ENCODE results near the gene SLC2A6.

SLC2A6 gene, protein sequence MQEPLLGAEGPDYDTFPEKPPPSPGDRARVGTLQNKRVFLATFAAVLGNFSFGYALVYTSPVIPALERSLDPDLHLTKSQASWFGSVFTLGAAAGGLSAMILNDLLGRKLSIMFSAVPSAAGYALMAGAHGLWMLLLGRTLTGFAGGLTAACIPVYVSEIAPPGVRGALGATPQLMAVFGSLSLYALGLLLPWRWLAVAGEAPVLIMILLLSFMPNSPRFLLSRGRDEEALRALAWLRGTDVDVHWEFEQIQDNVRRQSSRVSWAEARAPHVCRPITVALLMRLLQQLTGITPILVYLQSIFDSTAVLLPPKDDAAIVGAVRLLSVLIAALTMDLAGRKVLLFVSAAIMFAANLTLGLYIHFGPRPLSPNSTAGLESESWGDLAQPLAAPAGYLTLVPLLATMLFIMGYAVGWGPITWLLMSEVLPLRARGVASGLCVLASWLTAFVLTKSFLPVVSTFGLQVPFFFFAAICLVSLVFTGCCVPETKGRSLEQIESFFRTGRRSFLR

DNA sequence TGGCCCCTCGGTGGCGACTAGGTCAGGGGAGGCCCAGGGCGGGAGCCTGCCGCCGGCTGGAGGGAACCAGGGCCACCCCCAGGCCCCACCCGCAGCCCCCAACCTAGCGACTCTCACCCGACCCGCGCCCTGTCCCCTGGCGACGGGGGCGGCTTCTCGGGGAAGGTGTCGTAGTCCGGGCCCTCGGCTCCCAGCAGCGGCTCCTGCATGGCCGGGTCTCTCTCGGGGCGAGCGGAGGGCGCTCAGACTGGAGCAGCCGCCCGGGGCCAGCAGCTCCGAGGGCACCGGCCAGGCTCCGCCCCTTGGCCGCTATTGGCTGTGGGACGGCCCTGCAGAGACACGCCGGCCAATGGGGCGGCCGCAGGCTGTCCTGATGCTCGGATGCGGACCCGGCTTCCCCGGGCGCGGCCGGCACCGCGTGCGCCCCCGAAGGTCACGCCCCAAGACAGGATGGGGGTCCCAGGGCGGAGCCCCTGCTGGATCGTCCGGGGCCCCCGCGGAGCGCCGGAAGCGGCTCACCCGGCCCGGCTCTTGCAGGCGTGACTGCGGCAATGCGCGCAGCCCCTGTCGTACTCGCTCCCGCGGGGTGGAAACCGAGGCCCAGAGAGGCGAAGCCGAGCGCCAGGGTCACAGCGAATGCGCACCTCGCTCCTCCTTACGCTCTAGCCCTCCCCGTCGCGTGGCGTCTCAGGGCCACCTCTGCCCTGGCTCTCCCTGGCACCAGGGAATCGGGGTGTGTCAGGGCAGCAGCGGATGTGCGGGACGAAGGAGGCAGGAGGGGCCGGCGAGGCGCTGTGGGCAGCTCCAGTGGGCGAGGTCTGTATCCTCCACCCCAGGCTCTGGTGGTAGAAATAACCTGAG lies at the start of gene SLC2A6:
Gene SLC2A6 (minus strand): TSS at position 249 of the 861 bp plus-strand sequence. CDS start 40 bp downstream, at position 209.
- no peak within 1 kb of the TSS for H2AFZ ChIP-seq (ENCODE audit: low read length)
- peak within 1 kb of the TSS; percentile 83 for H3K9ac ChIP-seq (ENCODE audit: low read length)
- H3K9me3 ChIP-seq (ENCODE audit: low read length) = no peaks in the 10 kb centered on the region
- H4K20me1 ChIP-seq (ENCODE audit: insufficient read depth, low read length) = no peaks in the 10 kb centered on the region
- peaks cover 6% of the 10 kb centered on the region; the same call in 1 of the 2 replicates for H3K36me3 ChIP-seq (ENCODE audit: insufficient read depth, low read length)
- H3K4me3 ChIP-seq (ENCODE audit: low read depth, low read length, poor library complexity, severe bottlenecking) = peak within 1 kb of the TSS; percentile 82
- TF ChIP-seq, protein P1, sequence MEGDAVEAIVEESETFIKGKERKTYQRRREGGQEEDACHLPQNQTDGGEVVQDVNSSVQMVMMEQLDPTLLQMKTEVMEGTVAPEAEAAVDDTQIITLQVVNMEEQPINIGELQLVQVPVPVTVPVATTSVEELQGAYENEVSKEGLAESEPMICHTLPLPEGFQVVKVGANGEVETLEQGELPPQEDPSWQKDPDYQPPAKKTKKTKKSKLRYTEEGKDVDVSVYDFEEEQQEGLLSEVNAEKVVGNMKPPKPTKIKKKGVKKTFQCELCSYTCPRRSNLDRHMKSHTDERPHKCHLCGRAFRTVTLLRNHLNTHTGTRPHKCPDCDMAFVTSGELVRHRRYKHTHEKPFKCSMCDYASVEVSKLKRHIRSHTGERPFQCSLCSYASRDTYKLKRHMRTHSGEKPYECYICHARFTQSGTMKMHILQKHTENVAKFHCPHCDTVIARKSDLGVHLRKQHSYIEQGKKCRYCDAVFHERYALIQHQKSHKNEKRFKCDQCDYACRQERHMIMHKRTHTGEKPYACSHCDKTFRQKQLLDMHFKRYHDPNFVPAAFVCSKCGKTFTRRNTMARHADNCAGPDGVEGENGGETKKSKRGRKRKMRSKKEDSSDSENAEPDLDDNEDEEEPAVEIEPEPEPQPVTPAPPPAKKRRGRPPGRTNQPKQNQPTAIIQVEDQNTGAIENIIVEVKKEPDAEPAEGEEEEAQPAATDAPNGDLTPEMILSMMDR (IDR thresholded peaks at IDR 0.05; ENCODE audit: low read length) = no peak
- no peak for TF ChIP-seq EZH2 (IDR thresholded peaks at IDR 0.05; ENCODE audit: borderline replicate concordance, low read length)
- no peaks in the 10 kb centered on the region for H3K79me2 ChIP-seq (ENCODE audit: insufficient read depth, low read length)
- no peaks in the 10 kb centered on the region for H3K9me2 ChIP-seq (ENCODE audit: low read depth, low read length)
- peaks cover 20% of the 10 kb centered on the region for H3K4me1 ChIP-seq (ENCODE audit: insufficient read depth, low read length, severe bottlenecking)
- peak within 1 kb of the TSS; percentile 90 for H3K4me2 ChIP-seq (ENCODE audit: low read length)
- no peaks in the 10 kb centered on the region for H3F3A ChIP-seq (ENCODE audit: insufficient read depth, low read length)
- peak within 1 kb of the TSS; percentile 64 for H3K27ac ChIP-seq (ENCODE audit: low read depth, low read length, poor library complexity, severe bottlenecking)
- H3K27me3 ChIP-seq (ENCODE audit: insufficient read depth, low read length) = no peaks in the 10 kb centered on the region

DNA sequence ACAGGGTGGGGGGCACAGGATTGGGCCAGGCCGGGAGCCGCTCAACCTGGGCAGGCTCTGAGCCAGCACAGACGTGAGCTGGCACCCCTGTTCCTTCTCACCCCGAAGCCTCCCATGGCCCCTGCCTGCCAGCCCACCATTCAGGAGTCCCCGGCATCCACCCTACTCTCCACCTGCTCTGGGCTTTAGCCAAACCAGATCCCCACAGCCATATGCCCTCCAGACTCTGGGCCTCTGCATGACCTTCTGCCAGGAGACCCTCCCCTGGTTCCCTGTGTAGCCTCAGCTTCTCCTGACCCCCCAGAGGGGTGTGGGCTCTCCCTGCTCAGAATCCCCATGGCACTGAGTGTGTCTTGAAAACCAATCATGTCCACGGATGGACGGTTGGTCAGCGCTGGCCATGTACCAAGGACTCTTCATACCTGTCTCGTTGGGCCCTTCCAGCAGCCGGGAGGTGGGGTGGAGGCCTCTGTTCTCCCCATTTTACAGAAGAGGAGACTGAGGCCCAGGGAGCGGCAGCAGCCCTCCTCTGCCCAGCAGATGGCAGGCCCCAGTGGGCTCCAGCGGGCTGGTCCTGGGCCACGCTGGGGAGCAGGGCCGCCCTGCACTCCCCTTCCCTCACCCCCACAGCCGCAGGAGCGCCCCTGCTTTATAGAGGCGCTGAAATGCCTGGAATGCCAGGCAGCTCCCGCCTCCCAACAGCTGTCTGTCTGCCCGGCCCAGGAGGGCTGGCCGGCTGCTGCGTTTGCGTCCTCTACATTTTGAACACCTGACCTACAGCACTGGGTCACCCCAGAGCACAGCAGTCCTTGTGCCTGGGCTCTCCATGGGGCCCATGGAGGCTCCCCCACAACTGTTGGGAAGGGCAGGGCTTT lies 49.3 kb upstream of the SLC2A6 start:
- Histone ChIP-seq H3K27ac (ENCODE audit: low read depth, low read length, poor library complexity, severe bottlenecking) (no peak overlapping the region), H3K36me3 (ENCODE audit: insufficient read depth, low read length) (no peaks in the 10 kb centered on the region), H3K4me3 (ENCODE audit: low read depth, low read length, poor library complexity, severe bottlenecking) (no peak overlapping the region), H3K4me2 (ENCODE audit: low read length) (no peak overlapping the region), H3K4me1 (ENCODE audit: insufficient read depth, low read length, severe bottlenecking) (no peaks in the 10 kb centered on the region), H3K27me3 (ENCODE audit: insufficient read depth, low read length) (peaks cover 26% of the 10 kb centered on the region), H3K9me2 (ENCODE audit: low read depth, low read length) (no peaks in the 10 kb centered on the region), H3K9me3 (ENCODE audit: low read length) (no peaks in the 10 kb centered on the region), H2AFZ (ENCODE audit: low read length) (no peak overlapping the region), H4K20me1 (ENCODE audit: insufficient read depth, low read length) (no peaks in the 10 kb centered on the region), H3K79me2 (ENCODE audit: insufficient read depth, low read length) (no peaks in the 10 kb centered on the region), H3F3A (ENCODE audit: insufficient read depth, low read length) (no peaks in the 10 kb centered on the region), H3K9ac (ENCODE audit: low read length) (no peak overlapping the region)
- no peak for TF ChIP-seq EZH2 (IDR thresholded peaks at IDR 0.05; ENCODE audit: borderline replicate concordance, low read length)
- TF ChIP-seq, protein P1 (IDR thresholded peaks at IDR 0.05; ENCODE audit: low read length) = no peak

DNA sequence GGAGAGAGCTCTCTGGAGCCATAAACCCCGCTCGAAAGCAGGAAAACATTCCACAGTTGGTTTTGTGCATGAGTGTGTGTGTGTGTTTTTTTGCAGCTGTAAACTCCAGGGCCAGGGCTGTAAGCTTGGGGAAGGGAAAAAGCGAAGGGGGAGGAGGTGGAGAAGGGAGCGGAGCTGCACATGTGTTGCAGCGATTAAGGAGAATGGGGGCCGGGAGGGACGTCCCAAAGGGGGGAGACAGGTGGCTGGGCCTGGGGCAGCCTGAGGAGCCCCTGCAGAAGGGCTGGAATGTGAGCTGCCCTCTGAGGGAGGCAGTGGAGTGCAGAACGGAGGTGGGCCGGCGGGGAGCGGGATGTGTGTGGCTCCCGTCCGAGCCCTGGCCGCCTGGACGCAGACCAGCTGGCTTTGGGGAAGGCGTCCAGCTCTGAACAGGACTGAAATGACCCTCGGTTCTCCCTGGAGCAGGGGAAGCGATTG lies 48.6 kb upstream of the SLC2A6 start:
- H3K27ac ChIP-seq (ENCODE audit: low read depth, low read length, poor library complexity, severe bottlenecking) = no peak overlapping the region
- H3K4me1 ChIP-seq (ENCODE audit: insufficient read depth, low read length, severe bottlenecking) = no peaks in the 10 kb centered on the region
- H3F3A ChIP-seq (ENCODE audit: insufficient read depth, low read length) = no peaks in the 10 kb centered on the region
- H2AFZ ChIP-seq (ENCODE audit: low read length) = no peak overlapping the region
- H3K4me3 ChIP-seq (ENCODE audit: low read depth, low read length, poor library complexity, severe bottlenecking) = no peak overlapping the region
- H3K9ac ChIP-seq (ENCODE audit: low read length) = no peak overlapping the region
- TF ChIP-seq, protein P1 (IDR thresholded peaks at IDR 0.05; ENCODE audit: low read length) = no peak
- TF ChIP-seq EZH2 (IDR thresholded peaks at IDR 0.05; ENCODE audit: borderline replicate concordance, low read length) = no peak
- no peaks in the 10 kb centered on the region for H3K9me2 ChIP-seq (ENCODE audit: low read depth, low read length)
- H3K4me2 ChIP-seq (ENCODE audit: low read length) = no peak overlapping the region
- H3K79me2 ChIP-seq (ENCODE audit: insufficient read depth, low read length) = no peaks in the 10 kb centered on the region
- peaks cover 28% of the 10 kb centered on the region for H3K27me3 ChIP-seq (ENCODE audit: insufficient read depth, low read length)
- H3K9me3 ChIP-seq (ENCODE audit: low read length) = no peaks in the 10 kb centered on the region
- H3K36me3 ChIP-seq (ENCODE audit: insufficient read depth, low read length) = no peaks in the 10 kb centered on the region
- H4K20me1 ChIP-seq (ENCODE audit: insufficient read depth, low read length) = no peaks in the 10 kb centered on the region

All from OCI-LY1 (cell line).